NCI-H128 (cell line): ENCODE measurements around the gene SGPL1.

Experiments used
- DNase-seq: peaks from one replicate; lab custom pipeline; 2025; ENCODE audit not compliant: unreplicated experiment; lab: John Stamatoyannopoulos, UW

The SGPL1 gene

DNA sequence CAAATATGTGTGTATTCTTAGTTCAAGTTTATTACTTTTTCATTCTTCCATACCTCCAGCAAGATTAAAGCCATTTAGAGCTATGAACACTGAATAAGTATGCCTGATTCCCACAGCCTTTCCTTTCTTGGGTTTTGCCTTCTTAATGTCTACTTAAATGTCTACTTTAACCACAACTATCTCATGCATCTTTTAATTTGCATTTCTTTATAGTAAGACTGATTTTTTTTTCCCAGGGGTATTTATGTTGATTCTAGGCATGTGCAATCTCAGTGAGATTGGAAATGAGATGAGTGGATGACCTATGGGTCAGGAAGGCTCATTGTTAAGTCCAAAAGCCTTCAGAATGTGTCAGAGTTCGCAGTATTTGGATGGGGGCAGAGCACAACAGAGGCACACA lies 69.0 kb downstream of the SGPL1 start:
- no peak for DNase-seq

DNA sequence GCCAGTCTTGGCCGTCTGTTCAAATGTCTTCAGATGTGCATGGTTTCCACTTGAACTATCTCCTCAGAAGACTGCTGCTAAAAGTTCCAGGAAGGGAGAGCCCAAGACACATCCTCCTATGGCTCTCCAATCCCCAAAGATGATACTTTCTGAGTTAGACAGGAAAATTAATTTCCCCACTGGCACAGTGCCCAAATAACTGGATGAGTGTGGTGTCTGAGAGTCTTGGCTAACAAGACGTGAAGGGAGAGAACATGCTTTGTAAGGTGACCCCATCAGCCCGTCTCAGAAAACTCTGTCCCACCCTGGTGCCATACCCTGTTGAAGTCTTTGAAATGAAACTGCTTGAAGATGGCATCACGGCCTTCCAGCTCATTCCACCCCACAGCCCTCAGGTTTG lies 69.7 kb downstream of the SGPL1 start:
- DNase-seq, result no peak

DNA sequence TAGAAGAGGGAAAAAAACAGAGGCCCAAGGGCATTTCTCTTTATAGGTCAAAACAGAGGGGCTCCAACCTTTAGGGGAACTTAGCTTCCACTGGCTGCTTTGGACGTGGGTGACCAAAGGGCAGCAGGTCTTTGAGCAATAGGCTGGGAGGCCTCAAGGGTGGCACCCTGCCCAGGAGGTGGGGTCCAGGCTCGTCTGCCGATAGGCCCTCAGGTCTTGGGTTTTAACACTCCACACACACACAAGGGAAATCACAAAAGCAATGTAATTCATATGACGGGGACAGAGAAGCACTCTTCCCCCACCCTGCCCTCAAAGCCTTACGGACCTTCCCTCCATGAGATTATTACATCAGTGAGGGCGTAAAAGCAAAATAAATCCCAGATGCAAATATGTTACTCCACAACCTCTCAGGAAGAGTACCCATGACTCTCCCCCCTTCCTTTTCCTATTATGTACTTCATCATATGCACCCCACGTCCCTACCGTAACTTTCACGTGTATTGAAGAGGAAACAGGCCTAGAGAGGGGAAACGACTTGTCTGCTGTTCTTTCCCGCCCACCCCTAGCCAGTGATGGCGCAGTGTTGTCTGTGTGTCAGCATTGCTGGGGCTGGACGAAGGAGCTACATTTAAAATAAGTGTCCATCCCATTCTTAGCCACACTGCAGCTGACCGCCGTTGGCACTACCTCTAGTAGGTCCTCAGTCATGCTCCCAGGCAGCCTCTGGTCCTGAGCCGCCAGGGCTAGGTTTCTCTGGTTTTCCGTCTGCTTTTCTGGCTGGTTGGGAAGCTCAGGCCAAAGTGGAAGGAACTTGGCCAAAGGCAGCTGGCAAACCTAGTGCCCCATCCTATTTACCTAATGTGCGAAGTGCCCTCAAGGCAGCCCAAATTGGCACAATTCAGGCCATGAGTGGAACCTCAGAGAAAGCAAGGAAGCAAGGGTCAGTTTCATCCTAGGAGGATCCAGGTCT lies 70.5 kb downstream of the SGPL1 start:
- no peak for DNase-seq

DNA sequence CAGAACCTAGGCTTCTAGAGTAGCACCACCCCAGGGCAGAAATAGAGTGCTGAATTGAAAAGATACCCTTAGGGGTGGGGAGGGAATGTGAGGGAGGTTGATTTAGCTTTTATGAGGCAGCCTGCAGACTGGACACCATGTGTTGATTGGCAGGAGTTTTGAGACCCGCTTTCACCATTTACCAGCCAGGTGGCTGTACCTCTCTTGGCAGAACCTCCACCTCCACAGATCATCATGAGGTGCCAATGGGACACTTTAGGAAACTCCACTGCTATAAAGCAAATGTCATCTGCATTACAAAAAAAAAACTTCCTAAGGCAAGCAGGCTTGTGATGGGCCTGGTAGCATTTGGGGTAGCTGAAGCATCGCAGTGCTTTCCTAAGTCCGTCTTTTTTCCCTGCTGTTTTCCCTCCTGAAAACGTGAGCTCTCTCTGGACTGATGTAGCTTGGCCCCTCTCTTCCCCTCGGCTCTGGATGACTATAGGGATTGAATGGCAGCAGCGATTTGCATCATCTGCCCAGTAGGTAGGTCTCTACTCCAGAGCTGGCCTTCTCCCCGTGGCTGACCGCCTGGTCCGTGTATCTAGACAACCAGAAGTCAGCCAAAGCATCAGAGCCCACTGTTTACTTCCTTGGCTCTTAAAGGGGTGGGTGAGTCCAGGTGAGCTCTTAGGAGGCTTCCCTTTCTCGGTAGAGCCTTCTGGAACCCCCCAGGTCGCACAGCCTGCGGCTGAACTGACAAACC lies 71.3 kb downstream of the SGPL1 start:
- no peak for DNase-seq

DNA sequence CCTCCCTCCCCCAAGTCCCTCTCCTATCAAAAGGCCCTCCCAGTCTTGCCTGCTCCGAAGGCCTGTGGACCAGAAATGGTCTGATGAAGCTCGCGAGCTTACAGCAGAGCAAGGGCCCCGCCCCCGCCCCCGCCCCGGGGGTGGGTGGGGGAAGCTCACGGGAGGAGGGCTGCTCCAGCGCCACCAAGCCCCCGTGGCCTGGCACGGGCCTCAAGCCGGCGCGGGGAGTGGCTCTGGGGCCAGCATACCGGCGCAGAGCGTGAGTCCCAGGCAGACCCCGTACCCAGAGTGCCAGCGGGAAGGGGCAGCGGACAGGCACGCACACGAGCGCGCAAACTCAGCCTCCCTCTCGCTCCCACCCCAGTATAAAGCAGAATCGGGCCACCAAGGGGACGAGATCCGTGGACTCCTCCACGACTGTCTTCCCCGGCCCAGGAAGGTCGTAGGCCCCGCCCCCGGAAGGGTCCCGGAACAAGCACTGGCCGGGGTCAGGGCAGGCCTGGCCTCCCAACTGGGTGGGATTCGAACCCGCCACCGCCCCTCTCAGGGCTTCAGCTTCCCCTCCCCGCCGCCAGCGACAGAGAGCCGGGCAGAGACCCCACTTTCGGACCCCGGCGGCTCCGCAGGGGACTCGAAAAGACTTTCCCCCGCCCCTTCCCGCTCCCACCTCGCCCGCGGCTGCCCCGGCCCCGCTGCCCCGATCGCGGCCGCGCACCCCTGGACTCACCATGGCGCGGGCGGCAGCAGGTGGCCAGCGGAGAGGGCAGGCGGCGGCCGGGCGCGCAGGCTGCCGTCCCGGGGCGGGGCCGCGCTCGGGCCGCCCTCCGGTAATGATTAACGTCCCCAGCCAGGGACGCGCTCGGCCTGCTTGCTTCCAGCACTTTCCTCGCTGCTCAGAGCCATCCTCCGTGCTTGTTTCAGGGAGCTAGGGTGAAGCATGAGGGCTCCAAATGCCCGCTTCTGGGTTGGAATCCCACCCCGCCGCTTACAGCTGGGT lies 72.4 kb downstream of the SGPL1 start, which contains the start of gene PCBD1:
Gene PCBD1, minus strand, starts transcription at position 762 of the 997 bp plus-strand sequence. Its CDS starts 32 bp downstream, at position 730.
- DNase-seq, result peak; percentile 1

DNA sequence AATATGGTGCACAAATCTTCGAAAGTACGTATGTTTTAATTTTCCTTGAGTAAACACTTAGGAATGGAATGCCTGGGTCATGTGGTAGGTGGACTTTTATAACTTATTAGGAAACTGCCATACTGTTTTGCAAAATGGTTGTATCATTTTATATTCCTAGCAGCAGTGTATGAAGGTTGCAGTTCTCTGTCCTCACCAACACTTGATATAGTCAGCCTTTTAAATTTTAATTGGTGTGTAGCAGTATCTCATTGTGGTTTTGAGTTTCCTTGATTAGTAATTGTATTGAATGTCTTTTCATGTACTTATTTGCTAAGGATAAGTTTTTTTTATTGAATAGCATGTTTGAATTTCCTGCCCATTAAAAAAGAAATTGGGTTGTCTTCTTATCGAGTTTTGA lies 73.5 kb downstream of the SGPL1 start:
- no peak for DNase-seq

DNA sequence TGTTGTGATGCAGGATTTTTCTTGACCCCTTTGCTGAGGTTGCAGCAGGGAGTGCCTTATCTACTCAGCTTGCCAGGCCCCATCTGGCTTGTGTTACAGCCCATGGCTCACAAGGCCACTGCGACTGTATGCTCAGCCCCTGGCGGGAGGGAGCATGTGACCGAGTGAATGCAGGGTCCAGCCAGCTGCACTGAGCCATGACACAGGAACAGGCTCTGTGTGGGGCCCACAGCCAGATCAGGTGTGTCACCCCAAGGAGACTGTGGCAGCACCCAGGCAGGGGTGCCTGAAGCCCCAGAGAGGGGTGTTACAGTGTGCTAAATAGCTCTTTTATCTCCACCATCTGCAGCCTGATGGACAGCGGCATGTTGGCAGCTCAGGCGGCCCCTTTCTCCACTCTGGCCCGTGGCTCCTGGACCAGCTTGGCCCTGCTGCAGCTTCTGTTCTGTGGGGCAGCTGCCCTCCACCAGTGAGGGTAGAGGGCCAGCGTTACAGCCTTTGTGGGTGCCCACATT lies 75.2 kb downstream of the SGPL1 start:
- no peak for DNase-seq

DNA sequence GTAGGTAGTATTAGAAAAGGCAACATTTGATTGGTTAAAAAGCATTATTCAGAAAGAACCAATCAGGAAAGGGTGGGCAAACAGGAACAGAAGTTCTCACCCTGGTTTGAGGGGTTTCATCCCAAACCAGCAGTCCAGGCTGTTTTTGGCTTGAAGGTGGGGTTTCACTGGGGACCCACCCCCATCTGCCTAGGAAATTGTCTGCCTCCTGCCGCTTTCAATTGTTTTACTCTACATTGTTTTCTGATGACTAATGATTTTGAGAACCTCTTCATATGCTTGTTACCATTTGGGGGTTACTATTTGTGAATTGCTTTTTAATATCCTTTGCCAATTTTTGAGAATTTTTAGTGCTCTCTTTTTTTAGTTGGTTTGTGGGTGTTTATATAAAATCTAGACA lies 75.9 kb downstream of the SGPL1 start:
- DNase-seq, result no peak

DNA sequence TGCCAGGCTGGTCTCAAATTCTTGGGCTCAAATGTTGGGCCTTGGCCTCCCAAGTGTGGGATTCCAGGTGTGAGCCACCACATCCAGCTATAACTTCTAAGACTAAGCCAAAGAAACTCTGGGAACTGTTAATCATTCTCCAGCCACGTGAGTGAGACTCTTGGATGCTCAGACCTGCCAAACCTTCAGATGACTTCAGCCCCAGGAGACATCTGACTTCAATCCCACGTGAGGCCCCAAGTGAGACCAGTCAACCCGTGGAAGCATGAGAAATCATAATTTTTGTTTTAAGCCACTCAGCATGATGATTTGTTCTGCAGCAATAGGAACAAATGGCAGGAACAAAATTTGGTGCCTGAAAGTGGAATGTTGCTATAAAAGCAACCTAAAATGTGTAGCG lies 76.9 kb downstream of the SGPL1 start:
- no peak for DNase-seq

DNA sequence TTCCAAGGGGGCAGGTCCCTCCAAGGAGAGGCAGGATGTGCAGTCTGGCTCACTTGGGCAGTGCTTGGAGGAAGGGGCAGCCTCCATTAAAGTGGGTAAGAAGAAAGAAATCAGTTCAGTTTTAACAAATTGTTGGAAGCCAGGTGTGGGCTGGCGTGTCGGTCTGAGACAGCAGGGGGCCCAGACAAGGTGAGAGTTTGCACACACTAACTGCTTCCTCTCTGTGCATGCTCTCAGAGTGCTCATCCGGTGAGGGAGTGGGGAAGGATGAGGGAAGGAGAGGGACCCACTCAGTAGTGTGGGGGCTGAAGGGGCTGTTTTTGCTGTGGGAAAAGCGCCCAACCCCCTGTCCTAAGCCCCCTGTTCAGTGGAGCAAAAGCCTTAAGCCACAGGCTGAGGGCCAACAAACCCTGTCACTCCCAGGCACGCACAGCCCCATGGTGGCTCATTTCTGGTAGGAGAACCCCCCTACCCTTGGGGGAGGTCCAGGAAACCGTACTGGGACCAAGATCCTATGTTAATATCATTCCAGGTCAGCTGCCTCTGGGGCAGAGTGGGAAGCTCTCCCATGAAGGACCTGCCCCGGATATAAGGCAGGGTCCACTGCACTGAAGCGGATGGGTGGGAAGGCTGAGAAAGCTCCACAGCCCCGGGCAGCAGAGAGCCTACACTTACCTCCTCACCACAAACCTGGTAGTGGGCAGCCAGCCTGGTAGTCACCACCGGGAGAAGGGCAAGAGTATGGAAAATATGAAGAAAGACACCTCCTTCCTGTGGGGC lies 77.7 kb downstream of the SGPL1 start:
- DNase-seq, result no peak

DNA sequence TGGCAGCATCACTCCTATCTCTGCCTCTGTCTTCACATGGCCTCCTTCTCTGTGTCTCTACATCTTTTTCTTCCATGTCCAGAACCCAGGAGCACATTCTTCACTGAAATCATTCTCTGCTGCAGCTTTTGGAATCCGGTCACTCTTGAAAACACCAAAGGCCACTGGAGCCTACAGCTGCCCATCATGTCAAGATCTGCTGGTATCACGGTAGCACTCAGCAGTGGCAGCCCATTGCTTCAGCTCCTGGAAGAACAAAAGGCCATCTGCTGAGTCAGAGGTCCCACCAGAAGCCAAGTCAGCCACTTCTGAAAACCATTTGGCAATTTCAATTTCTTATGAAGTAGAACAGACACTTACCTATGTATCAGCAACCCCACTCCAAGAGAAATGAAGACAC lies 78.7 kb downstream of the SGPL1 start:
- DNase-seq, result no peak

DNA sequence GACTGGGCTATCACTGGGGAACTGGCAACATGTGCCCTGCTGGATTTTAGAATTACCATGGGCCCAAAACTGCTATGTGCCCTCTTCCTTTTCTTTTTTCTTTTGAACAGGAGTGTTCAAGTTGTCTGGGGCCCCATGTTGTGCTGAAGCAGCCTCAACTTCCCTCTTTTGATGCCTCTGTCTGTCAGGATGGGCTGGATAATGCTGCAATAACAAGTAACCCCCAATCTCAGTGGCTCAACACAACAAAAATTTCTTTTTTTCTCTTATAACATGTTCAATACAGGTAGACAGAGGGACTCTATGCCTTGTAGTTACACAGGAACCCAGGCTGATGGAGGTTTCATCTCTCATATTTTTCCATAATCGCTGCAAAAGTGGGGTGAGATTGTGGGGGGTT lies 80.8 kb downstream of the SGPL1 start:
- DNase-seq, result no peak

DNA sequence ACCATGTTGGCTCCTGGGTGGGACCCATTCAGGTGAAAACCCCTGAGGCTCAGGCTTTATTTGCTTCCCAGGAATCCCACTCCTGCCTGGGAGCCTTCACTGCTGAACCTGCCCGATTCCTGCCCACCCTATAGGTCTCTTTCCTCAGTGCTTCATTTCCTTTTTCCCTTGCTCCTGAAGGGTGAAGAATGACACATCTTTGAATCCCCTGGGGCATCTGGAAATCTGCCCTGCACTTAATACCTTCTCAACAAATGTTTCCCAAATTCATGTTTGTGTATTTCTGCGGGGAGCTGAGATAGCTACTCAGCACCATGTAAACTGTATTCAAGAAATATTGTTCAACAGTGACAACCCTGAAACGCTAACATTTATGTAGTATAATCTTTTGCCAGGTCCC lies 82.9 kb downstream of the SGPL1 start:
- DNase-seq, result no peak

DNA sequence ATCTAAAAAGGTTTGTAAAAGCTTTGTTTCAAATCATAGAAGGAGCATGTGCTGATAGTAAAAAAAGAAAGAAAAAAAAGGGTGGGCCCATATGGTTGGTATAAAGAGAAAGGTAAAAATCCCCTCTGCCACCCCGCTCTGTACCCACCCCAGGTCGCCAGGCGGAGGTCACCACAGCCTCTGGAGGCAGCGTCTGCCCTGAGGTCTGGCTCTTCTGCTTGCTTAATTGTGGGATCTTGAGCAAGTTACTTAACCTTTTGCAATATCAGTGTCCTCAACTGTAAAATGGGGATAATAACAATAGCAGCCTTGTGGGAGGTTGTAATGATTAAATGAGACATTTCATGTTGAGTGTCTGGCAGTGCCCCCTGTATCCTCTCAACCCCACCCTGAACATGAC lies 83.3 kb downstream of the SGPL1 start:
- no peak for DNase-seq

DNA sequence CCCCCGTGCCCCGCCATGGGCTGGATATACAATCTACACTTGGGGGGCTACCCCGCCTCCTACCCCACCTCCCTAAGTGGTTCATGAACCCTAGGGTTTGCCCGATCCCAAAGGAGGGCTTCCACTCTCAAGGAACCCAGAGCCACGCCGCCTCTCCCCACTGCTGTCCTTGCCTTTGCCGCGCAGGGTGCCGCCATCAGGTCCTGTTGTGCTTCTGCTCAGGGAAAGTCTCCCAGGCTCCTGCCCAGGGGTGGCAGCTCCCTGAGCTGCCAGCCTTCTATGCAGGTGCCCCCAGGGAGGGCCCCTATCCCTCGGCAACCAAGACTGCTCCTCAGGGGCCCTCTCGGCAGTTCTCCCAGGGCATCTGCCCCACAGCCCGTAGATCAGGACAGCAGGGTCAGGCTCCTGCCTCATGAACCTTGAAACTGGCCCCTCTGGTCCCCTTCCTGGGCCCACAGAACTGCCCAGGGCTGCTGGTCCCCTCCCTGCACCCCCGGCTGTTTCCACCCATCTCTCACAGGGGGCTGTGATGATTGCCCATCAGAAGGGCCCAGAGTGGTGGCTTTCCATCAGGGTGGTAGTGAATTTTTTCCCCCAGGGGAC lies 85.6 kb downstream of the SGPL1 start:
- DNase-seq, result no peak

DNA sequence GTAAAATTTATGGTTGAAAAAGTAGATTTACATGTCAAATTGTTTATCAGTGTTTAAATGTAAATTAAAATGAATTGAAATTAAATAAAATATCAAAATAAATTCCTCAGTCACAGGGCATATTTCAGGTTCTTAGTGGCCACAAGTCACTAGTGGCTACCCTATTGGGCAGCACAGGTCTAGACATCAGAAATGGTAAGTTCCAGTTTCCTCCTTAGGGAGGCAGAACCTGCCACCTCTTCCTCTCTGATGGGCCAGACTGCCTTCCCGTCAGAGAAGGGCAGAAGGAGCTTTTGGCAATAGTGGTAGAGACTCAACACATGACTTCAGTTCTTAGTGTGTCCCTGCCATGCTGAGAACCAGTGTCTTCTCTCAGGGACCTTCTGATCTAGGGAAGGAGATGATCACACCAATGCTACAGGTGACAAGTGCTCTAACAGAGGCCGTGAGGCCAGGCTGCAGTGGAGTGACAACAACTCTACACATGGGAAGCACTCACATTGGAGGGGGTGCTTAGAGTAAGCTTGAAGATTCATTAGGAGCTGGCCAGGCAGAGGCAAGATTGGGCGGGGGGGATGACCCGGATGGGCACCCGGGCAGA lies 87.0 kb downstream of the SGPL1 start:
- no peak for DNase-seq

DNA sequence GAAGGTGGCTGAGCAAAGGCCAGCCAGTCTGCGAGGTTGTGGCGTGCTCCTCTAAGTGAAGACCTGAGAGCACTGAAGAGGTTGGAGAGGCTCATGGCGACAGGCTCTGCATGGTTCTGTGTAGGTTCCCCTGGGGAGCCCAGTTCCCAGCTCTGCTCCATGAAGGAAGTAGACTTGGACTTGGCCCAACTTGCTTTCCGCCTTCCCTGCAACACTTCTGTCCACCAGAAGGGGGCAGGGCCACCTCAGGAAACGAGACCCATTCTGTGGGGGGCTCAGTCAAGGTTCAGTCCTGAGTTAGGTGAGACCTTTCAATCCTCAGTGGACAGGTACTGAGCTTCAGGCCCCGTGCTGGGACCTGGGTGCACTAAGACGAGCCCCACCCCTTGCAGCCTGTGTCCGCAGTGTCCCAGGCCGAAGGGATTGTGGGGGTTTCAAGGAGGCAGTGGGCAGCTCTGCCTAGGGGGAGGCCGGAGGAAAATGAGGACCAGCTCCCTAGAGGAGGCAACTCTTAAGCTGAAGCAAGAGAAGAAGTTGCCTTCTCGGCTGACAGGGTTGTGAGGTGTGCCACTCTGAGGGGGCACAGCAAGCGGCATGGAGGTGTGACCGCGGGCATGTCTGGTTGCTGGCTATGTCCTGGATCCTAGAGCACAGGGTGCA lies 87.6 kb downstream of the SGPL1 start:
- no peak for DNase-seq
